Measurements from ENCODE around the gene MVD. TPM values are rescaled to one million over a fixed set of nuclear protein-coding genes. Genes with fewer than 3 reads are reported as not detected.

MVD gene
- total RNA-seq, 1 donor from 2014 or later = 123 TPM

GRCh38 chr16:88639231-88640038, 23.5 kb downstream of the MVD start:
- DNase-seq (ENCODE audit: low spot score) = no peak
- H3K27me3 Mint-ChIP-seq (ENCODE audit: unreplicated experiment) = peaks cover 19% of the 10 kb centered on the region
- TF ChIP-seq CTCF (IDR thresholded peaks at IDR 0.05; ENCODE audit: unreplicated experiment) = no peak
- peaks cover 12% of the 10 kb centered on the region for H3K36me3 Mint-ChIP-seq (ENCODE audit: low read depth, unreplicated experiment)
- no peak overlapping the region for H3K4me3 Mint-ChIP-seq (ENCODE audit: unreplicated experiment)
- H3K4me1 Mint-ChIP-seq (ENCODE audit: unreplicated experiment) = no peaks in the 10 kb centered on the region
- H3K27ac Mint-ChIP-seq (ENCODE audit: unreplicated experiment) = no peak overlapping the region
- H3K9me3 Mint-ChIP-seq (ENCODE audit: unreplicated experiment) = no peaks in the 10 kb centered on the region

- no peak for TF ChIP-seq CTCF (IDR thresholded peaks at IDR 0.05; ENCODE audit: unreplicated experiment)
- DNase-seq (ENCODE audit: low spot score) = no peak
- Mint-ChIP-seq H3K4me3 (ENCODE audit: unreplicated experiment) (no peak within 1 kb of the TSS), H3K27ac (ENCODE audit: unreplicated experiment) (no peak within 1 kb of the TSS), H3K9me3 (ENCODE audit: unreplicated experiment) (no peaks in the 10 kb centered on the region), H3K4me1 (ENCODE audit: unreplicated experiment) (no peaks in the 10 kb centered on the region), H3K36me3 (ENCODE audit: low read depth, unreplicated experiment) (peaks cover 7% of the 10 kb centered on the region), H3K27me3 (ENCODE audit: unreplicated experiment) (peaks cover 19% of the 10 kb centered on the region)
These were observed 24.3 kb downstream of the MVD start, which contains the start of gene IL17C for GRCh38 chr16:88638323-88639230. Gene IL17C (plus strand): TSS chr16:88638572. CDS start chr16:88638642, 70 bp downstream.

GRCh38 chr16:88636488-88637265, 26.2 kb downstream of the MVD start:
- no peak for TF ChIP-seq CTCF (IDR thresholded peaks at IDR 0.05; ENCODE audit: unreplicated experiment)
- DNase-seq (ENCODE audit: low spot score) = no peak
- H3K4me3 Mint-ChIP-seq (ENCODE audit: unreplicated experiment) = no peak overlapping the region
- H3K9me3 Mint-ChIP-seq (ENCODE audit: unreplicated experiment) = no peaks in the 10 kb centered on the region
- H3K4me1 Mint-ChIP-seq (ENCODE audit: unreplicated experiment) = no peaks in the 10 kb centered on the region
- no peak overlapping the region for H3K27ac Mint-ChIP-seq (ENCODE audit: unreplicated experiment)
- peaks cover 16% of the 10 kb centered on the region for H3K27me3 Mint-ChIP-seq (ENCODE audit: unreplicated experiment)
- H3K36me3 Mint-ChIP-seq (ENCODE audit: low read depth, unreplicated experiment) = peaks cover 9% of the 10 kb centered on the region

GRCh38 chr16:88635671-88636319, 27.1 kb downstream of the MVD start:
- Mint-ChIP-seq H3K9me3 (ENCODE audit: unreplicated experiment) (no peaks in the 10 kb centered on the region), H3K27me3 (ENCODE audit: unreplicated experiment) (peaks cover 16% of the 10 kb centered on the region), H3K4me3 (ENCODE audit: unreplicated experiment) (no peak overlapping the region), H3K36me3 (ENCODE audit: low read depth, unreplicated experiment) (peaks cover 15% of the 10 kb centered on the region), H3K27ac (ENCODE audit: unreplicated experiment) (no peak overlapping the region), H3K4me1 (ENCODE audit: unreplicated experiment) (no peaks in the 10 kb centered on the region)
- no peak for DNase-seq (ENCODE audit: low spot score)
- TF ChIP-seq CTCF (IDR thresholded peaks at IDR 0.05; ENCODE audit: unreplicated experiment) = no peak
